Stimulated activated CD8-positive, alpha-beta memory T cell treated with anti-CD3 and anti-CD28 coated beads, Interleukin-7, amount 100 ng/mL, for 1 hour (primary cell): ENCODE data around the gene ZSCAN9.
A peak's percentile ranks its signal among the peaks of the same experiment; 100 is the strongest.

Experiments
- DNase-seq, 2 donors: peaks; one replicate each; pipeline ENCODE4 v3.0.0-alpha.2; 2020; ENCODE audit warnings: low read depth in 2 of 2

ZSCAN9 gene

DNA sequence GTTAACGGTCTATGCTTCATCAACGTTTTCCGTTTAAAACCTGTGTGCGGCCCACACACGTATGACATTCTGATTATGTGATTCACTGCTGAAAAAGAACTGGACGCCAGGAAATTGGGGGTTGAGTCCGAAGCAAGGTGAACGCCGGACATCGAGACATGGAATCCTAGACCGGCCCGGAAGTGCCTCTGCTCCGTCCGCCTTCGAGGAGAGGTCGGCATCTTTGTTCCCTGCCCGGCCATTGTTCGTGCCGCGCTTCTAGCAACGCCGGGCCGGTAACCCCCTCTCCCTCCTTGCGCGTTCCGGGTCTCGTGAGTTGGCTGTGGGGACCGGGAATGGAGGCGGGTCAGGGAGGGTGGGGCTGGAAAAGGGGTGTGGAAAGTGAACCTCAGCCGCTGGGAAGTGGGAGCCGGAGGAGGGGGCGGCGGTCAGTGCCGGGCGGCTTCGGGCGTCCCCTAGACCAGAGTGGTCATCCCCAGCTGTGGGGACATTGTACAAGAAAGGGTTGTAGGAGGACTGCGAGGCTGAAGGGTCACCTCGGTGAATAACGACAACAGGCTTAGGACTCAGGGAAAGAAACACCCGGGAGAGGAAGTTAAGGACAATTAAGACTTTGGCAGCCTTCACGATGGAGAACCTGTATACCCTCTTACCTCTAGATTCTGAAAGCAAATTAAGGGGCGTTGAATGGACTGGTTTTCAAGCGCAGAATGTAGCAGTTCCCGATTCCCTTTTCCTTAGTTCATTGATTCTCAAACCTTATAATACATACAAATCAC, at the start of gene ZSCAN9:
TSS of gene ZSCAN9 (plus strand) at position 220 of the 779 bp plus-strand sequence. CDS start 1,810 bp downstream, outside the sequence.
- peak in 1 of 2 donors; percentile 17 for DNase-seq

DNA sequence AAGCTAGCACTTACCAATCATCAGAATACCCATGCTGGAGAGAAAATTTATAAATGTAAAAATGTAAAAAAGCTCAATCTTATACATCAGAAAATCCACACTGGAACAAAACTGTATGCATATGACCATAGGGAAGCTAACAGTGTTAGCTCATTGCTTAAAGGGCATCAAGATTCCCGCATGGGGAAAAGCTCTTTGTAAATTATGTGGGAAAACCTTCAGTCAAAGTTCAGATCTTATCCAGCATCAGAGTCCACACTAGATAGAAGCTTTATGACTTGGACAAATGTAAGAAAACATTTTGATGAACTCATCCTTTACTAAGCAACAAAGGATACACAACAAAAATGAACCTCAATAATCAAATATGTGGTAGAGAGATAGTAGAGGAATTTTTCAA, 48.7 kb upstream of the ZSCAN9 start:
- DNase-seq, result no peak

DNA sequence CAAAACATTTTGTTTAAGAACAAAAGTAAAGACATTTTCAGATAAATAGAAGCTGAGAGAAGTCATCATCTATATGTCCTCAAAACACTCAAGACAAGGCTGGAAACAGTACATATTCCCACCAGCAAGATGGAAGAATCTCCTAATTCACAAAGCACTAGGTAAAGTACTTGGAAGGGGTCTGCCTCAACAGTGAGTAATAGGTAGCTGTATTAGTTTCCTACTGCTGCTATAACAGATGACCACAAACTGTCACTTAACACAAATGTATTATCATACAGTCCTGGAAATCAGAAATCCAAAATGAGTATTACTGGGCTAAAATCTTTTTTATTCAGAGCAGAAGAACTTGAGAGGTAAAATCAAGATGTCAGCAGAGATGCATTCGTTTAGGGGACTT, 42.8 kb upstream of the ZSCAN9 start:
- no peak for DNase-seq

DNA sequence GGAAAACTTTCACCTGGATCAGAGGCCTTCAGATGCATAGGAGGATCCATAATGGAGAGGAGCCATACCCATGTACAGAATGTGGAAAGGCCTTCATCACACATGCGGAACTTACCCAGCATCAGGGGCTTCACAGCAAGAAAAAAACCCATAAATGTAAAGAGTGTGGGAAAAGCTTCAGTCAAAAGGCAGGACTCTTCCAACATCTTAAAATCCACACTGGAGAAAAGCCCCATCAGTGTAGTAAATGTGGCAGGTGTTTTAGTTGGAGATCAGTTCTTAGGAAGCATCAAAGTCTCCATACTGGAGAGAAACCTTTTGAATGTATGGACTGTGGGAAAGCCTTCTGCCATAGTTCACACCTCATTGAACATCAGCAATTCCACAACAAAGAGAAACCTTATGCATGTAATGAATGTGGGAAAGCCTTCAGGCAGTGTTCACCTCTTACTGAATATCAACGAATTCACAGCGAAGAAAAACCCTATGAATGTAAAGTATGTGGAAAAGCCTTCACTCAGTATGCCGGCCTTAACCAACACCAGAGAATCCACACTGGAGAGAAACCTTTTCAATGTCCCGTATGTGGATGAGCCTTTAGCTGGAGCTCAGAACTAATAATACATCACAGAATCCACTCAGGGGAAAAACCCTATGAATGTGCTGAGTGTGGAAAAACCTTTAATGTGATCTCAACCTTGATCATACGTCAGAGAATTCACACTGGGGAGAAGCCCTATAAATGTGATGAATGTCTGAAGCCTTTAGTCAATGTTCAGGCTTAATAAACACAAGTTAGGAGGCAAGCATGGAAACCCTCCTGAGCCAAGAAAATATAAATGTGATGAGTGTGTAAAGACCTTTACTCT, 36.7 kb upstream of the ZSCAN9 start:
- no peak for DNase-seq

DNA sequence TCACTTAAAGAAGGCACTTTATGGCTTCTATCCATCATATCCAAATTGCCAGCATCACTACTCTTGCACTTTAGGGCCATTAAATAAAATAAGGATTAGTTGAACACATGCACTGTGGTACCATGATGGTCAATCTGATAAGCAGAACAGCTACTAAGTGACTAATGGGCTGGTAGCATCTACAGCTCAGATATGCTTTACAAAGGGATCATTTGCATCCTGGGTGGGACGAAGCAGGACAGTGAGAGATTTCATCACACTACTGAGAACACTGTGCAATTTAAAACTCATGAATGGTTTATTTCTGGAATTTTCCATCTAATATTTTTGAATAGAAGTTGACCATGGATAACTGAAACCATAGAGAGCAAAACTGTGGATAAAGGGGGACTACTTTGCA, 25.1 kb upstream of the ZSCAN9 start:
- no peak for DNase-seq

DNA sequence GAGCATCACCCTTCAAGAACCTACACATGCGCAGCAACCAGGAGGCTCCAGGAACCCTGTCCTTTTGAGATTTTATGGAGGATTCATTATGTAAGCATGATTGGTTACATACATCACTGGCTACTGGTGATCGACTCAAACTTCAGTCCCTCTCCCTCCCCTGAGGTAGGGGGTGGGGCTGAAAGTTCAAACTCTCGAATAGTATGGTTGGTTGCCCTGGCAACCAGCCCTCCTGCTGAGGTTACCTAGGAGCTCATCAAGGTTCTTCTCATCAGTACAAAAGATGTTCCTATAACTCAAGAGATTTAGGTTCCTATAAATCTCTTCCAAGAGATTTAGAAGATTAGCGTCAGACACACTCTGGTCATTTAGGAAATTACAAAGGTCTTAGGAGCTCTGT, 21.9 kb upstream of the ZSCAN9 start:
- no peak for DNase-seq

DNA sequence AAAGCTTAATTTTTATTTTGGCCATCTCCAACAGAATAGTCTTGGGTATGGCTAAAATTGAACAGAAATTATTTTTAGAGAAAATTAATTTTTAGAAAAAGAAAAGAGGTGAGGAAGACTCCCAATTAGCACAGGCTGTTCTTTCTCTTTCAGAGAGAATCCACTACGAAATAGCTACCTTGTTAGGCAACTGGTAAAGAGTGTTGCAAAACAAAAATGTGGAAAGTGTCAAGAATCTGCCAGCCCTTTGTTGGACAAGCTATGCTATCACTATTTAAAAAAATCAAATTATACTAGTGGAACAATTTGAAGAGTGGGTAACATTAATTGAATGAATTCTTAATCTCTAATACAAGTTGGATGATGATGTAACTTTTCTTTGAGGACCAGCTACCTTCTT, 19.2 kb upstream of the ZSCAN9 start:
- DNase-seq, result no peak

DNA sequence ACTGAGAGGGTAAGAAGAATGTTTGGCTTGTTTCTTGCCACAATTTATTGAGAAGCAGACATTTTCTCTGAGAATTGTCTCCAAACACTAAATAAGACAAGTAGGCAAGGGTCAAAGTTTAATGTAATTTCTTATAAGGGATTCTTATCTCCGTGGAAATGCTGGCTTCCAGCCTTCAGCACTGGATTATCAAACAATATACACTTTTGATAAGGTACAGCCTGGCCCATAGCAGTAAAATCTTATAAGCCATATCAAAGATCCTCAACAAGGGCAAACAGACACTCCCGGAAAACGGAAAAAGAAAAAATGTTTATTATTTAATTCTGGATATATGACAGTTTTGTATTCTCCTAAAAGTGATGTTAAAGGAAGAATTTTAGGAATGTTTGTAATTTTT, 18.5 kb upstream of the ZSCAN9 start:
- DNase-seq, result no peak

DNA sequence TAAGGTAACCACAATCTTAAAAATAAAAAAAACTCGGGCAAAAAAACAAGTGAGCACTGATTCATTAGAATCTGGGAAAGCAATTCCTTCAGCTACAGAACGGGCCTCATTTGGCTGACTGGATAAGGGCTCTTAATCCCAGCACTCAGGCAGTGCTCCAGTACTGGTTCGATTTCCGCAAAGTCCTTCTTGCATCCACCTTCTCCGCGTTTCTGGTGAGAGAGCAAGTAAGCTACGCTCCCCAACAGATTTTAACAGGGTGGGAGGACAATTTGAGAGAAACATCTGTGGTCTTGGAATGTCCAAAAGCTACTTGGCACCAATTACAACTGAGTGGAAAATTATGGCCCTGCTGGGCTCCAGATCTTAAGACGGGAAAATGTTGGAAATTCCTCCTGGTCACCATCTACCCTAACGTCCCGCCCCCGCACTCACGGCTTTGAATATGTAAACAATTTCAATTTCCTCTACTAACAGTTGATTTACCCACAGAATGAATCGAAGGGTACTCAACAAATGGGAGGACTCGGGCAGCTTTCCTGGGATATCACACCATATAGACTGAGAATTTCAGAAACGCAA, 18.1 kb upstream of the ZSCAN9 start:
- no peak for DNase-seq

DNA sequence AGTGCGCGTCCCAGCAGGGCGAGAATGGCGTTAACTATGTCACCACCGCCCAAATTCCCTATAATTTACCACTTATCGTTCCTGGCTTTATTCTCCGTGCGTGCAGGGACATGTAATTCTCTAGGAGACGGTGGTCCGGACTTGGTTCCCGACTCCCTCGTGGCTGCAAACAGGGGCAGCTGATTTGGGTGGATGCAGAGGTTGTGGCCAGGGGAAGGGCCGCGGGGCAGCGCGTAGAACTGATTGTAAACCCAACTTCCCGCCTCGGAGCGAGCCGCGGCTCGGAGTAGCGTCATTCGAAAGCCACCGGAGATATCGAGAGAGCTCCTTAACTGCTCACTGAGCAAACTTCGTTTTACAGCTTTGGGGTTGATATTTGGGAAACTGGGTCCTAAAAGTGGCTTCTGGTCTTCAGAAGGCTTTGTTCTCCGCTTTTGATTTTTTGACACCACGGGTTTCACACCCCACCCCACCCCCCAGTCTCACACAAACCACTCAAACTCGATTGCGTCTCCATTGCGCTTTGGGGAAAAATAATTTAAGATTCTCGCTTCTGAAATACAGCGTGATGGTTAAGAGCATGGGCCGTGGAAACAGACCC, 17.5 kb upstream of the ZSCAN9 start:
- no peak for DNase-seq

DNA sequence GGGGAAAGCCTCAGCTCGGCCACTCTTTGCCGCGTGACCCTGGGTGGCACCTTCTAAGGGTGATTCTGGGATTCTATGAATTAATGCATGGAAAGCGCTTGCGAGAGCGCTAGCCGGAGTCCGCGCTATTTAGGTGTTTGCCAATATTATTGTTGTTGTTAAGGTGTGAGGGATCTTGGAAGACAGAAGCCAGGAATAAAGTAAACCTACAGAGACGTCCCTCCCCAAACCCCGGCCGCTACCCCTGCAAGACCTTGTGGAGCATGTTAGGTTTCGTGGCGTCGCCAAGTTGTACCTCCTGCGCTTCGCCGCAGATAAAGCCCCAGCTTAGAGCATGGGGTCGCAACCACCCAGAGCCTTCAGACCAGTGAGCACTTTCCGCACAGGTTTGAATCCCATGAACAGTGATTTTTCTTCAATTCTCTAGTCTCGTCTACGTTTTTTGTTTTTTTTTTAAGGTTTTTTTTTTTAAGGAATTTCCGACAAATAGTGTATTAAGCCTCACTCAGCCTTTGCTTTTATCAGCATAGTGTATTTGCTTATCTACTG, 16.9 kb upstream of the ZSCAN9 start:
- no peak for DNase-seq

DNA sequence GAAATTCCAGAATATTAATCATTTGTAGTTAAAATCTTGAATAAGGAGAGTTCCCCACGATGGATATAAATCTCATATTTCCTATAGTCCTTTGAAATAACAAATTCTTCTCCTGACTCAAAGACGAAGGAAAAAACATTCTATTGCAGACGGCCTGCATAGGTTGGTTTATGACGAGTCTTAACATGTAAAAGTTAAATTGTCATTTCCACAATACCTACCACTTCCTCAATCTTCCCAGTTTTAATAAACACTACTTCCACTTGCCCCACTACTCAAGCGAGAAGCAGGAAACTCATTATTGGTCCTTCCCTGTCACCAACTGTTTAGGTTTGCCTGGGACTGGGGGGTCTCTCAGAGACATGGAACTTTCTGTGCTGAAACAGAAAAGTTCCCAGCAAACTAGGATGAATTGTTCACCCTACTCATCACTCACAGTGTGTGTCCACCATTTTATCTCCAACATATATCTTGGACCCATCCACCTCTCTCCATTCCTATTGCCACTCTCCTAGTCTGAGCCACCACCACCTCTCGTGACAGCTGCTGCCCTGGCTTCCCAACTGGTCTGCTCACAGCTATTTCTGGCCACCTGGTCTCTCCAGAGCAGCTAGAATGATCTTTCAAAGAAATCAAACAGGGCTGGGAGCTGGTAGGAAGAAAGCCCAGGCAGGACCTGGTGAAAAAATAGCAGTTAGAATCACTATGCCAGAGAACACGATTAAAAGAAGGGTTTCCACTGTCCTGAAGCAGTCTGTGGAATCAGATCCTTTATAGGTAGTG, 15.1 kb upstream of the ZSCAN9 start:
- DNase-seq, result no peak

DNA sequence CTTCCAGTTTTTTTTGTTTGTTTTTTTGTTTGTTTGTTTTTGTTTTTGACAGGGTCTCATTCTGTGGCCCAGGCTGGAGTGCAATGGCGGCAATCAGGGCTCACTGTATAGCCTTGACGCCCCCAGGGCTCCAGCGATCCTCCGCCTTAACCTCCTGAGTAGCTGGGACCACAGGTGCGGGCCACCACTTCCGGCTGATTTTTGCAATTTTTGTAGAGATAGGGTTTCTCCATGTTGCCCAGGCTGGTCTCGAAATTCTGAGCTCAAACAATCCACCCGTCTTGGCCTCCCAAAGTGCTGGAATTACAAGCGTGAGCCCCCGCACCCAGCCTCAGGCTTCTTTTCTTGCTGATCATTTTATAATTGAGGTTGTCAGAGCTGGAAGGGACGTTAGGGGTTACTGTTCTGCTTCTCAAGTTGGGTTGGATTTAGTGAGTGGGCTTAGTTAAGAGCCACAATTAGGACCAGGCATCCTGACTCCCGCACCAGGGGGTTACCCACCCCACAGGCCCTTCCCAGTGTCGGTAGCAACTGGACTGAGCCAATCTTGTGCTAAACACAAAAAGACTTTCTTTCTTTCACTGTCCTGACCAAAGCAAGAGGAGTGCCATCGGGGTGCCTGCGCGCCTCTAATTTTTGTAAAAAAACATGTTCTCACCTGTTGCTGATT, 13.1 kb upstream of the ZSCAN9 start:
- DNase-seq, result no peak

DNA sequence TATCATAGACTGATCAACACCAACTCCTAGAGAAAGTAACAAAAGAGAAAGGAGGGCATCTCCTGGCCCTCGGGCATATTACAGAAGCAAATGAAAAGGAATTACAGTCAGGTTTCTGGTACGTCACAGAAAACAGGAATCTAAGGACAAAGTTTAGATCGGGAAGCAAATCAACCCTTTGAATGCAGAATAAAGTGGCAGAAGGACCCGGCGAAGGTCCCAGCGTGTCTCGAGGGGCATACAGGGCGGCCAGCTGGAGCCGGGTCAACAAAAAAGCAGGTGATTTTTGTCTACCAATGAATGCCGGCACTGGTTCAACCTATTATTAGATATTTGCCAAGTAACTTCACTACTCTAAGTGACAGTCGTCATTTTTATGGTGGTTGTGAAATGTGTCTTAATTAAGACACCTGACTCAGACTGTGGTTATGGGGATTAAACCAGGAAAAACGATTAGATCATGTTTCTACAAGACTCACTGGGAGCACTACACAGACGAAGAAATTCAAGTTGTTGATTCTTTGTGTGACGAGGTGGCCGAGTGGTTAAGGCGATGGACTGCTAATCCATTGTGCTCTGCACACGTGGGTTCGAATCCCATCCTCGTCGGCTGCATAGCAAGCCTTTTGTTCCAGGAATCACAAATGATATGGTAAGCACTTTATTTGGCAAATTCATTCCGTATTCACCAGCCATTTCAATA, 12.4 kb upstream of the ZSCAN9 start:
- DNase-seq, result no peak

DNA sequence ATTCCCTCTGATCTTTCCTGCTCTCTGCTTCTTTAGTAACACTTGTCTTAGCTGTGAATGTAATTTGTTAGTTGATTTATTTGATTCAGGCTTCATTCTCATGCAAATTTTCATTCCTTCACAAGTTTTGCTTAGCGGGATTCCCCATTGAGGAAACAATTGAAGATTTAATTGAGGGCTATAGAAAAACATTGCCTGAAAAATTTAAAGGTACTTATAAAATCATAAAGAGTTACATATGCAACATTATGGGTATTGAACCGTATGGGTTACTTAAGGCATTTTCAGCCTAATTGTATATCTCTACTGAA, 11.9 kb upstream of the ZSCAN9 start:
- DNase-seq, result no peak

DNA sequence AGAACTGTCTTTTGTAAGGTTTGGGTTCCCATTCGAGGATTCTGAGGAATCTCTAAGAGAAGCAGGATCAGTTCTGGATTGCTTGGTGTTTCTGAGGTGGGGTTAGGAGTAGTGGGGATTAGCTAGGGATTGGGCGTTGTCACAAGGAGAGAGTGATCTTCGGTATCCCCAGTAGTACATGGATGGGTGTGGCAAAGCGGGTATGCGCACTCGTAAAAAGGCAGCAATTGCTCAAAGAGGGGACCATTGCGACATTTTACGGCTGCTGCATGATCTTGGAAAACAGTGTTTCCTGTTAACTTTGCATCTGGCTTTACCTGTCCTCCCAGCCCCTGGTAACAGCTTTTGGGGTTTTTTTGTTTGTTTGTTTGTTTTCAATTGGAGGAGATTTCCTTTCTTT, 9.7 kb upstream of the ZSCAN9 start:
- no peak for DNase-seq

DNA sequence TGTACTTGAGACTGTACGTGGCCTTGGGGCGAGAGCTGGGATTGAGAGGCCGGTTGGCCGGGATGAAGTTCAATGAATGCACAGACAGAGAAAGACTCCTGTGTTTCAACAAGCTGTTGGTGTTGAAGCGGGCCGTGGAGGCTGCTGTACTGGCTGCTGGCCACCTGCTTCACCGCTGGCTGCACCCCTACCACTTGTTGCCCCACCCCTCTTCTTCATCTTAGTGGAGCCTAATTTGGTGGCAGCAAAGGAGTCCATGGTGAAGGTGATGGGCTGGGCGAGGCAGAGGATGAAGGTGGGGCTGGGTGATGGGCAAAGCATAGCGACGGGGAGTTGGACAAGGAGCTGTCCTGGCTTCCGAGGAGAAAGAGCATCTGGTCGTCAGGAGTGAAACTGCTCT, 7.2 kb upstream of the ZSCAN9 start:
- DNase-seq, result no peak

DNA sequence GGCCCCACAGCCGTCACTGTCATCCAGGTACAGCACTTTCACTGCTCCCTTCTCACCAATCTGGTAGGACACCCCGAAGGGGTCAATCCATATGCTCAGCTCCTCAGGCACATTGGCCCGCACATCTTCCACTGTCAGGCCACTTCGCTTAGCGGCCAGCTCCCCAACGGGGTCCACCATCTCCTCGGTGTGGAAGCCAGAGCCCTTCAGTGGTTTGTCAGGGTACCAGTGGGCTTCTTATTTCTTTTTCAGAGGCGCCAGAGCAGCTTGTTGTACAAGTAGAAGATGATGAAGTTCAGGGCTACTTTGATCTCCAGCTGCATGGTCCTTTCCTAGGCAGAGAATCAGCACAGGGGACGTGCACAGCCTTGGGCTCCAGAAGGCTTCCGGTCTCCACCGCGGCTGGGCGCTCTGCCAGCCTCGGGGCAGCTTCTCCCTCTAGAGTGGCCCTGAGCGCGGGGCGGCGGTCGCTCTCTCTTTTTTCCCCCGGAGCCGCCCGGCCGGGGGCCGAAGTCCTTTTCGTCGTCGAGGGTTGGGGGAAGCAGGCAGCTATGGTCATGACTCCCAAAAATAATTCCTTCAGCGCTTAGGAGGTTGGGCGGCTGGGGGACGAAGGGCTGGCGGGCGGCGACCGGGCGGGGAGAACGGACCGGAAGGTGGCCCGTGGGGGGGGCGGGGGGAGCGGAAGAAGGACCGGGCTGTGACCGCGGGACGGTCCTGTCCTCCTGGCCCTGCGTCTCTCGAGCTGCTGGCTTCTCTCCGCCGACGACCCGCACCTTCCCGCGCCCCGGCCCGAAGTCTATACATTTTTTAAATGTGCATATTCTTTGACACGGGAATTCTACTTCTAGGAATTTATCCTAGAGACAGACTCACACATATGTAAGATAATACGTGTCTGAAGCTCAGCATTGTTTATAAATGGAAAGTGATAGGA, 6.5 kb upstream of the ZSCAN9 start:
- DNase-seq, result no peak
